Stomach (tissue), 4 donors: ENCODE data around the gene HLTF.

ENCODE experiments used
- POLR2A ChIP-seq, 4 donors: fragments of 450-650 bp; IDR thresholded peaks; one replicate each; pipeline ENCODE4 v1.6.1; 2016; ENCODE audit warnings: antibody characterized with exemption in 4 of 4, control low read depth in 2 of 4, mild to moderate bottlenecking in 1 of 4, moderate library complexity in 1 of 4
- TF ChIP-seq, protein P1 (sequence below), 7 experiments: fragments of 450-650 bp in 4 of 7; fragments of 200-600 bp in 3 of 7; sonication (generic) in 3 of 7; IDR thresholded peaks; one replicate each; pipeline ENCODE4 v1.5.1; 2016 to 2019; ENCODE audit warnings: antibody characterized with exemption in 7 of 7, control low read depth in 2 of 7, mild to moderate bottlenecking in 1 of 7

DNA sequence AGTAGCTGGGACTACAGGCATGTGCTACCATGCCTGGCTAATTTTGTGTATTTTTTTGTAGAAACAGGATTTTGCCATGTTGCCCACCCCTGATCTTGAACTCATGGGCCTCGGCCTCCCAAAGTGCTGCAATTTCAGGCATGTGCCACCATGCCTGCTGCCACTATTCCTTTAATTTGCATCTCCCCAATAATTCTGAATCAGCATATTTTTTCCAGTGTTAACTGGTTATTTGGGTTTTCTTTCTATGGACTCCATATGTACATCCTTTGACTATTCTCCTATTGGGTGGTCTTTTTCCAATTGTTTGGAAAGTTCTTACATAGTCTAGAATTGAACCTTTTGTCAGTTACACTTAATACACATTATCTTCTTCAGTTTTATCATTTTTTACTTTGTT, 28.1 kb downstream of the HLTF start:
- TF ChIP-seq POLR2A (IDR thresholded peaks at IDR 0.05) = no peak
- TF ChIP-seq, protein P1, sequence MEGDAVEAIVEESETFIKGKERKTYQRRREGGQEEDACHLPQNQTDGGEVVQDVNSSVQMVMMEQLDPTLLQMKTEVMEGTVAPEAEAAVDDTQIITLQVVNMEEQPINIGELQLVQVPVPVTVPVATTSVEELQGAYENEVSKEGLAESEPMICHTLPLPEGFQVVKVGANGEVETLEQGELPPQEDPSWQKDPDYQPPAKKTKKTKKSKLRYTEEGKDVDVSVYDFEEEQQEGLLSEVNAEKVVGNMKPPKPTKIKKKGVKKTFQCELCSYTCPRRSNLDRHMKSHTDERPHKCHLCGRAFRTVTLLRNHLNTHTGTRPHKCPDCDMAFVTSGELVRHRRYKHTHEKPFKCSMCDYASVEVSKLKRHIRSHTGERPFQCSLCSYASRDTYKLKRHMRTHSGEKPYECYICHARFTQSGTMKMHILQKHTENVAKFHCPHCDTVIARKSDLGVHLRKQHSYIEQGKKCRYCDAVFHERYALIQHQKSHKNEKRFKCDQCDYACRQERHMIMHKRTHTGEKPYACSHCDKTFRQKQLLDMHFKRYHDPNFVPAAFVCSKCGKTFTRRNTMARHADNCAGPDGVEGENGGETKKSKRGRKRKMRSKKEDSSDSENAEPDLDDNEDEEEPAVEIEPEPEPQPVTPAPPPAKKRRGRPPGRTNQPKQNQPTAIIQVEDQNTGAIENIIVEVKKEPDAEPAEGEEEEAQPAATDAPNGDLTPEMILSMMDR (IDR thresholded peaks at IDR 0.05) = no peak
